Fibroblast of pulmonary artery (primary cell): ENCODE data around the gene PCDH9.

ENCODE experiments used
- DNase-seq: peaks from one replicate; pipeline ENCODE4 v3.0.0-alpha.2; 2010; ENCODE audit warnings: low read depth
- H3K4me3 ChIP-seq: replicated peaks from 2 replicates; pipeline ENCODE4 v1.5.1; 2011; ENCODE audit warnings: low read depth, mild to moderate bottlenecking, control low read depth, low read length, moderate library complexity
- CTCF ChIP-seq: IDR thresholded peaks from 2 replicates; pipeline ENCODE4 v1.5.1; 2011; ENCODE audit warnings: mild to moderate bottlenecking, control low read depth, low read length, inconsistent platforms; ENCODE audit errors: missing control alignments

Gene PCDH9

GRCh38 chr13:67229481-67230403 is at the start of gene PCDH9:
Gene PCDH9 (minus strand): TSS chr13:67230336. CDS start chr13:67228440, 1,896 bp downstream.
- DNase-seq, result no peak
- TF ChIP-seq CTCF, result no peak
- H3K4me3 ChIP-seq, result peak within 1 kb of the TSS; percentile 78

GRCh38 chr13:67278235-67278634 is 48.1 kb upstream of the PCDH9 start:
- no peak for TF ChIP-seq CTCF
- no peak overlapping the region for H3K4me3 ChIP-seq
- peak; percentile 95 for DNase-seq

- no peak for DNase-seq
- TF ChIP-seq CTCF, result no peak
- H3K4me3 ChIP-seq, result no peak overlapping the region
Observed at GRCh38 chr13:67277581-67277980, 47.4 kb upstream of the PCDH9 start.

- TF ChIP-seq CTCF, result no peak
- no peak for DNase-seq
- no peak overlapping the region for H3K4me3 ChIP-seq
Observed at GRCh38 chr13:67275351-67275960, 45.3 kb upstream of the PCDH9 start.

GRCh38 chr13:67273001-67273400 is 42.9 kb upstream of the PCDH9 start:
- no peak overlapping the region for H3K4me3 ChIP-seq
- TF ChIP-seq CTCF, result no peak
- peak; percentile 68 for DNase-seq

GRCh38 chr13:67267136-67267535 is 37.0 kb upstream of the PCDH9 start:
- no peak for TF ChIP-seq CTCF
- DNase-seq, result peak; percentile 2

More at GRCh38 chr13:67267136-67267535, 37.0 kb upstream of the PCDH9 start:
- H3K4me3 ChIP-seq, result no peak overlapping the region
